Measurements from ENCODE around the gene TMEM150A. TPM values are rescaled to one million over a fixed set of nuclear protein-coding genes. Genes with fewer than 3 reads are reported as not detected.

Gene TMEM150A
- total and polyA plus RNA-seq, 2 of the 13 experiments (the other 11 are each of a cell fraction or from before 2014, with no cell fraction given): 30.1 to 70.4 TPM

GRCh38 chr2:85584354-85584856 is 18.1 kb downstream of the TMEM150A start, which contains the start of gene VAMP5 (continued):
- peak; percentile 84 for TF ChIP-seq HNRNPLL (IDR thresholded peaks at IDR 0.05; ENCODE audit: low read depth, low read length, poor library complexity, severe bottlenecking)
- peak; percentile 86 for TF ChIP-seq HOXD1 (CRISPR knock-in tag; IDR thresholded peaks at IDR 0.05)
- no peak for TF ChIP-seq STAT5B (CRISPR knock-in tag; IDR thresholded peaks at IDR 0.05)
- peak in 1 of 2 experiments; percentile 40; a peak in 1 of 4 replicates for TF ChIP-seq NR2F1 (CRISPR knock-in tag; IDR thresholded peaks at IDR 0.05)
- peak; percentile 92 for TF ChIP-seq NFKB2 (CRISPR knock-in tag; IDR thresholded peaks at IDR 0.05; ENCODE audit: borderline replicate concordance)
- no peak; the same call in 1 of the 2 replicates for TF ChIP-seq NFIC (IDR thresholded peaks at IDR 0.05; ENCODE audit: low read length)
- peak; percentile 17; the same call in 1 of the 2 replicates for TF ChIP-seq SMAD3 (CRISPR knock-in tag; IDR thresholded peaks at IDR 0.05)
- TF ChIP-seq FOSL2 (CRISPR knock-in tag; IDR thresholded peaks at IDR 0.05): peak; percentile 71
- TF ChIP-seq, protein P1, sequence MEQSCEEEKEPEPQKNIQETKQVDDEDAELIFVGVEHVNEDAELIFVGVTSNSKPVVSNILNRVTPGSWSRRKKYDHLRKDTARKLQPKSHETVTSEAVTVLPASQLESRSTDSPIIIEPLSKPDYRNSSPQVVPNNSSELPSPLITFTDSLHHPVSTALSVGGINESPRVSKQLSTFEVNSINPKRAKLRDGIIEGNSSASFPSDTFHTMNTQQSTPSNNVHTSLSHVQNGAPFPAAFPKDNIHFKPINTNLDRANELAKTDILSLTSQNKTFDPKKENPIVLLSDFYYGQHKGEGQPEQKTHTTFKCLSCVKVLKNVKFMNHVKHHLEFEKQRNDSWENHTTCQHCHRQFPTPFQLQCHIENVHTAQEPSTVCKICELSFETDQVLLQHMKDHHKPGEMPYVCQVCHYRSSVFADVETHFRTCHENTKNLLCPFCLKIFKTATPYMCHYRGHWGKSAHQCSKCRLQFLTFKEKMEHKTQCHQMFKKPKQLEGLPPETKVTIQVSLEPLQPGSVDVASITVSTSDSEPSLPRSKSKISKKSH (CRISPR knock-in tag; IDR thresholded peaks at IDR 0.05; ENCODE audit: borderline replicate concordance): peak; percentile 57; the same call in 1 of the 2 replicates
- TF ChIP-seq, protein P2, sequence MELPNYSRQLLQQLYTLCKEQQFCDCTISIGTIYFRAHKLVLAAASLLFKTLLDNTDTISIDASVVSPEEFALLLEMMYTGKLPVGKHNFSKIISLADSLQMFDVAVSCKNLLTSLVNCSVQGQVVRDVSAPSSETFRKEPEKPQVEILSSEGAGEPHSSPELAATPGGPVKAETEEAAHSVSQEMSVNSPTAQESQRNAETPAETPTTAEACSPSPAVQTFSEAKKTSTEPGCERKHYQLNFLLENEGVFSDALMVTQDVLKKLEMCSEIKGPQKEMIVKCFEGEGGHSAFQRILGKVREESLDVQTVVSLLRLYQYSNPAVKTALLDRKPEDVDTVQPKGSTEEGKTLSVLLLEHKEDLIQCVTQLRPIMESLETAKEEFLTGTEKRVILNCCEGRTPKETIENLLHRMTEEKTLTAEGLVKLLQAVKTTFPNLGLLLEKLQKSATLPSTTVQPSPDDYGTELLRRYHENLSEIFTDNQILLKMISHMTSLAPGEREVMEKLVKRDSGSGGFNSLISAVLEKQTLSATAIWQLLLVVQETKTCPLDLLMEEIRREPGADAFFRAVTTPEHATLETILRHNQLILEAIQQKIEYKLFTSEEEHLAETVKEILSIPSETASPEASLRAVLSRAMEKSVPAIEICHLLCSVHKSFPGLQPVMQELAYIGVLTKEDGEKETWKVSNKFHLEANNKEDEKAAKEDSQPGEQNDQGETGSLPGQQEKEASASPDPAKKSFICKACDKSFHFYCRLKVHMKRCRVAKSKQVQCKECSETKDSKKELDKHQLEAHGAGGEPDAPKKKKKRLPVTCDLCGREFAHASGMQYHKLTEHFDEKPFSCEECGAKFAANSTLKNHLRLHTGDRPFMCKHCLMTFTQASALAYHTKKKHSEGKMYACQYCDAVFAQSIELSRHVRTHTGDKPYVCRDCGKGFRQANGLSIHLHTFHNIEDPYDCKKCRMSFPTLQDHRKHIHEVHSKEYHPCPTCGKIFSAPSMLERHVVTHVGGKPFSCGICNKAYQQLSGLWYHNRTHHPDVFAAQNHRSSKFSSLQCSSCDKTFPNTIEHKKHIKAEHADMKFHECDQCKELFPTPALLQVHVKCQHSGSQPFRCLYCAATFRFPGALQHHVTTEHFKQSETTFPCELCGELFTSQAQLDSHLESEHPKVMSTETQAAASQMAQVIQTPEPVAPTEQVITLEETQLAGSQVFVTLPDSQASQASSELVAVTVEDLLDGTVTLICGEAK (IDR thresholded peaks at IDR 0.05): no peak
- TF ChIP-seq, protein P2 (CRISPR knock-in tag; IDR thresholded peaks at IDR 0.05): peak; percentile 63
- TF ChIP-seq ZNF3 (CRISPR knock-in tag; IDR thresholded peaks at IDR 0.05): no peak; the same call in 1 of the 2 replicates
- peak; percentile 52; the same call in 1 of the 2 replicates for TF ChIP-seq E2F1 (CRISPR knock-in tag; IDR thresholded peaks at IDR 0.05)
- no peak for TF ChIP-seq TBX3 (IDR thresholded peaks at IDR 0.05; ENCODE audit: borderline replicate concordance)
- 0 out of 2 replicates have a peak, but pooled peaks have one; percentile 43 for TF ChIP-seq KLF15 (CRISPR knock-in tag; IDR thresholded peaks at IDR 0.05; ENCODE audit: borderline replicate concordance)
